Measurements from ENCODE around the gene FUBP1.
"Not testable (repeated sequence)": the region's sequence is repeated elsewhere in the genome, so short reads cannot be mapped to it uniquely, and the experiment has no call there.

Gene FUBP1

DNA sequence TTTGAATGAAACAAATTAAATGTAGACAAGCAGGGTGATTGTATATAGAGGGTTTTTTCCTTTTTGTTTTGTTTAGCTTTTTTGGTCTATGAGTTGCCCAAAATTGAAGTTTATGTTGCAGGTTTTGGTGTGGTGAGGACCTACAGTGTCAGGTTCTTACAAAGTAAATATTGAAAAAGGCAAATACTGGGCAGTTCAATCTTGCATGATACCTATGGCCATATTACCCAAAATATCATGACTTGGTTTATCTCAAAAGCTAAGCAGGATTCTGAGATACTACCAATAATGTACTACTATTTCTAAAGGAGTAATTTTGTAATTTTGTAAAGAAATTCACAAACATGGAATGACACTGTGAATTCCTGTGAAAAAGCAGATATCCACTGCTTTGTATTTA, 27.6 kb upstream of the FUBP1 start:
- H3K27ac ChIP-seq, result no peak overlapping the region
- no peak for TF ChIP-seq CTCF (conservative IDR thresholded peaks at IDR 0.05)

GRCh38 chr1:78005755-78006154, 26.9 kb upstream of the FUBP1 start:
- TF ChIP-seq CTCF (conservative IDR thresholded peaks at IDR 0.05), result no peak
- H3K27ac ChIP-seq, result peak overlapping the region; percentile 60

DNA sequence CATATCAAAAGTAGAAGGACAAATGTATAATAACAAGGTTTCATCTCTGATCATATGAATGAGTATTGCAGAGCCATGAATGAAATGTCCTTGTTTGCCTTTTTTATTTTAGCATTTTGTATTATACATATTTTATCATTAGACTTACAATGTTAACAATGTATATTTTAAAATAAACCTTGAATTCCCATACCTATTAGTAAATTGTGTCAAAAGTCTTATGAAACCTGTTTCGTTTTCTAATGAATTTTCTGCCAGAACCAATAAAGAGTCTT, 26.5 kb upstream of the FUBP1 start:
- H3K27ac ChIP-seq, result peak overlapping the region; percentile 60
- no peak for TF ChIP-seq CTCF (conservative IDR thresholded peaks at IDR 0.05)

- TF ChIP-seq CTCF (conservative IDR thresholded peaks at IDR 0.05), result no peak
- H3K27ac ChIP-seq, result peak within 1 kb of the TSS; percentile 60
These were observed 26.0 kb upstream of the FUBP1 start, which contains the start of gene DNAJB4 for GRCh38 chr1:78004719-78005447. Gene DNAJB4 (plus strand): TSS chr1:78004939. CDS start chr1:78005111, 172 bp downstream.

GRCh38 chr1:78003882-78004718, 25.2 kb upstream of the FUBP1 start:
- peak overlapping the region; percentile 60 for H3K27ac ChIP-seq
- no peak for TF ChIP-seq CTCF (conservative IDR thresholded peaks at IDR 0.05)

DNA sequence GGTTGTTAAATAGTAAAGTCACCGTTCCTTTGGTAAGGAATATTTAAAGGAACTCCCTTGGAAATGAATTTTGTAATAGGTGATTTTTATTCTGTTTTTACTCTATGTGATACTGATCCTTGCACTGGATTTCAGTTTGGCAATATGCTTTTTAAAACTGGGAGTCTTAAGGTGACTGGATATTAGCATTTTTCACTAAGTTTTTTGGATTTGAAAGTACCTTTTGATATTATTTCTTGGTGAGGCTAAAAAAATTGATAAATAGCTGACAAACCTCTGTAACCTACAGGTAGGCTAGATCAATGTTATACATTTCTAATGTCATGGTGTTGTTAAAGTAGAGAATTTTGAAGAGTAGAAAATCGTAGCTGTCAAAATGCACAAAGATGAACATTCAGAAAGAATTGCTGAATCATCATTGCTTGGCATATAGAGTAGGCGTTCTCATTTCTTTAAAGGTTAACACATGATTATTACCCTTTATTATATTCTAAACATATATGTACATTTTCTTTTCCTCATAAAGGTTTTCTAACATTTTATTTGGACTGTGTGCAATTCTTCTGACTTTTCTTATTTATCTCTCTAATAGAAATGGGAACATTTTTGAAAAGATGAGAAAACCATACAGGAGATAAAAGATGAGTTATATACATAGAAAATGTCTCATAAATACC, 24.3 kb upstream of the FUBP1 start:
- no peak for TF ChIP-seq CTCF (conservative IDR thresholded peaks at IDR 0.05)
- peak overlapping the region; percentile 60; the same call in 1 of the 2 replicates for H3K27ac ChIP-seq

DNA sequence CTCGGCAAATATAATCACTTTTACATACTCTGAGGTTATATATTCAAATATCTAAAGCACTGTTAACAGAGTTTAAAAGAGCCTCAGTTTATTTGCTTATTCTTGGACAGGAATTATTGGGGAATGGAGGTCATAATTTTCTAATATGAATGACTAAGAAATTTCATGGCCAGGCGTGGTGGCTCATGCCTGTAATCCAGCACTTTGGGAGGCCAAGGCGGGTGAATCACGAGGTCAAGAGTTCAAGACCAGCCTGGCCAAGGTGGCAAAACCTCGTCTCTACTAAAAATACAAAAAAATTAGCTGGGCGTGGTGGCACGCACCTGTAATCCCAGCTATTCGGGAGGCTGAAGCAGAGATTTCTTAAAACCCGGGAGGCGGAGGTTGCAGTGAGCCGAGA, 21.7 kb upstream of the FUBP1 start:
- H3K27ac ChIP-seq, result not testable (repeated sequence)
